ENCODE data around the gene ARRDC3.
"Not testable (repeated sequence)": the region's sequence is repeated elsewhere in the genome, so short reads cannot be mapped to it uniquely, and the experiment has no call there.

The ARRDC3 gene

GRCh38 chr5:91383027-91383955 is at the start of gene ARRDC3:
Gene ARRDC3, minus strand, starts transcription at chr5:91383317. Its CDS starts 225 bp downstream, at chr5:91383092.
- peak; percentile 55 to 97 (median 93) for DNase-seq

- DNase-seq, result no peak
These were observed 47.8 kb upstream of the ARRDC3 start for GRCh38 chr5:91430949-91431348.

GRCh38 chr5:91424638-91425436 is 41.7 kb upstream of the ARRDC3 start:
- no peak for DNase-seq

- no peak for DNase-seq
These were observed 40.8 kb upstream of the ARRDC3 start for GRCh38 chr5:91423871-91424270.

GRCh38 chr5:91420879-91421278 is 37.8 kb upstream of the ARRDC3 start:
- no peak for DNase-seq

- peak in 36 of 58 donors; percentile 0 to 70 (median 8) for DNase-seq
These were observed 36.7 kb upstream of the ARRDC3 start for GRCh38 chr5:91419571-91420537.

GRCh38 chr5:91419136-91419535 is 36.0 kb upstream of the ARRDC3 start:
- no peak for DNase-seq

GRCh38 chr5:91418158-91418557 is 35.0 kb upstream of the ARRDC3 start:
- no peak for DNase-seq

GRCh38 chr5:91417219-91417618 is 34.1 kb upstream of the ARRDC3 start:
- DNase-seq, result no peak

- no peak for DNase-seq
These were observed 33.4 kb upstream of the ARRDC3 start for GRCh38 chr5:91416491-91416890.

- no peak for DNase-seq
These were observed 26.2 kb upstream of the ARRDC3 start for GRCh38 chr5:91409304-91409703.

- DNase-seq, result no peak
These were observed 25.6 kb upstream of the ARRDC3 start for GRCh38 chr5:91408710-91409109.

GRCh38 chr5:91407204-91407603 is 24.1 kb upstream of the ARRDC3 start:
- DNase-seq, result no peak

GRCh38 chr5:91403438-91403837 is 20.3 kb upstream of the ARRDC3 start:
- no peak for DNase-seq

- no peak for DNase-seq
These were observed 18.1 kb upstream of the ARRDC3 start for GRCh38 chr5:91401175-91401574.

- no peak for DNase-seq
These were observed 14.7 kb upstream of the ARRDC3 start for GRCh38 chr5:91397791-91398190.

GRCh38 chr5:91390268-91390667 is 7.2 kb upstream of the ARRDC3 start:
- no peak for DNase-seq

- DNase-seq, result not testable (repeated sequence)
These were observed 6.4 kb upstream of the ARRDC3 start for GRCh38 chr5:91389555-91389954.

- DNase-seq, result no peak
These were observed 5.2 kb upstream of the ARRDC3 start for GRCh38 chr5:91388362-91388761.

GRCh38 chr5:91386120-91386519 is 3.0 kb upstream of the ARRDC3 start:
- DNase-seq, result peak in 4 of 58 donors; percentile 2 to 50 (median 13)

GRCh38 chr5:91385596-91385995 is 2.5 kb upstream of the ARRDC3 start:
- not testable (repeated sequence) for DNase-seq
